ENCODE results near the gene ZNF146. TPM values are rescaled to one million over a fixed set of nuclear protein-coding genes. Genes with fewer than 3 reads are reported as not detected.

ZNF146 gene
- total and polyA plus RNA-seq, 2 of the 8 experiments (the other 6 are each of a cell fraction or from before 2014, with no cell fraction given): 27.0 to 161 TPM

GRCh38 chr19:36225219-36225892 is 10.4 kb downstream of the ZNF146 start:
- Histone ChIP-seq H3K14ac (ENCODE audit: insufficient read length) (no peak overlapping the region), H3K36me3 (ENCODE audit: control insufficient read depth in 2 of 4, insufficient read depth in 4 of 4, low read length in 3 of 4) (peaks cover 22 to 75% (median 46%) of the 10 kb centered on the region in 4 experiments), H3K27me3 (replicated peaks in 1 of 4; ENCODE audit: control insufficient read depth in 3 of 4, extremely low read depth in 1 of 4, insufficient read depth in 3 of 4, low read length in 3 of 4) (no peaks in the 10 kb centered on the region), H4K5ac (ENCODE audit: insufficient read length, low read depth, low read length) (no peak overlapping the region), H3K4ac (replicated peaks; ENCODE audit: insufficient read length, low read depth, low read length) (no peak overlapping the region), H3K23me2 (ENCODE audit: low read depth, low read length) (no peaks in the 10 kb centered on the region), H4K20me1 (replicated peaks in 1 of 2; ENCODE audit: control insufficient read depth in 1 of 2, insufficient read depth in 2 of 2, low read length in 2 of 2) (peaks cover 7 to 24% of the 10 kb centered on the region in 2 experiments), H3K23ac (ENCODE audit: insufficient read length) (no peak overlapping the region), H3K56ac (replicated peaks; ENCODE audit: insufficient read length, low read depth, low read length) (no peak overlapping the region), H3K18ac (ENCODE audit: extremely low read depth, low read length) (no peak overlapping the region), H4K8ac (ENCODE audit: extremely low read depth, insufficient read depth, low read length) (no peak overlapping the region), H3K9ac (replicated peaks in 1 of 4; ENCODE audit: extremely low read depth in 1 of 4, low read depth in 3 of 4, low read length in 3 of 4) (no peak overlapping the region), H3K27ac (ENCODE audit: low read depth, low read length) (no peak overlapping the region), H2BK12ac (ENCODE audit: low read depth, low read length) (no peak overlapping the region), H3K4me3 (ENCODE audit: extremely low read depth in 1 of 4, insufficient read depth in 2 of 4, low read depth in 3 of 4, low read length in 4 of 4) (no peak overlapping the region), H3K4me2 (ENCODE audit: insufficient read depth in 1 of 2, low read depth in 2 of 2, low read length in 2 of 2) (no peak overlapping the region), H2BK20ac (ENCODE audit: low read length) (no peak overlapping the region), H3K79me1 (ENCODE audit: low read depth, low read length) (peaks cover 3% of the 10 kb centered on the region; the same call in 1 of the 2 replicates), H2AFZ (ENCODE audit: low read length) (no peak overlapping the region), H3K9me3 (ENCODE audit: insufficient read depth in 2 of 2, low read depth in 1 of 2, low read length in 1 of 2) (no peaks in the 10 kb centered on the region), H2AK5ac (ENCODE audit: low read depth, low read length) (no peak overlapping the region), H4K91ac (replicated peaks; ENCODE audit: insufficient read length, low read length) (no peak overlapping the region), H2BK5ac (ENCODE audit: low read depth, low read length) (no peak overlapping the region), H2BK120ac (replicated peaks; ENCODE audit: low read depth, low read length) (no peak overlapping the region), H3K79me2 (ENCODE audit: control insufficient read depth in 1 of 2, insufficient read depth in 2 of 2, low read length in 2 of 2) (peaks cover 20 to 91% of the 10 kb centered on the region in 2 experiments), H3K4me1 (replicated peaks in 1 of 4; ENCODE audit: control insufficient read depth in 3 of 4, insufficient read depth in 4 of 4, low read length in 3 of 4) (no peaks in the 10 kb centered on the region; a peak in 2 of 7 replicates), H2BK15ac (ENCODE audit: low read length) (no peak overlapping the region)
- ChIA-PET POLR2A (ENCODE audit: partially characterized antibody) (interaction anchor here (2.2 to 3.3 kb wide), 3 partner anchors 10 to 14 kb away, joined by 7 to 23 read pairs (median 9); partner anchors contain the start of genes ZNF146 and ZNF565), CTCF (ENCODE audit: partially characterized antibody) (interaction anchor here (0.6 to 1.5 kb wide), 3 partner anchors 15 to 1004 kb away, joined by 3 to 6 read pairs (median 4); no protein-coding TSS in a partner anchor)
- DNase-seq (ENCODE audit: low read depth in 1 of 2, low spot score in 2 of 2) (no peak), FAIRE-seq (no peak)
- WGBS, 2 experiments (ENCODE audit: extremely low coverage in 1 of 2, insufficient coverage in 1 of 2, insufficient read length in 1 of 2, insufficient replicate concordance in 2 of 2, low coverage in 1 of 2, low lambda C conversion rate in 2 of 2, missing lambda C conversion rate in 1 of 2): 88% methylated on average over 5 of the region's 5 CpGs; no CpG with 5 or more reads in 1 of the 2 experiments
- TF ChIP-seq ZNF274 (IDR thresholded peaks at IDR 0.05; ENCODE audit: borderline replicate concordance, extremely low read depth, low read length) (no peak), TAF1 (IDR thresholded peaks at IDR 0.05; ENCODE audit: low read depth, low read length) (no peak), NRF1 (IDR thresholded peaks at IDR 0.05; ENCODE audit: low read depth, low read length) (no peak), SP2 (IDR thresholded peaks at IDR 0.05; ENCODE audit: low read length) (no peak), SP1 (IDR thresholded peaks at IDR 0.05; ENCODE audit: low read depth, low read length) (no peak), CBX5 (IDR thresholded peaks at IDR 0.05; ENCODE audit: low read depth, low read length) (no peak), BCL11A (IDR thresholded peaks at IDR 0.05; ENCODE audit: low read depth in 2 of 2, low read length in 2 of 2) (no peak), RXRA (IDR thresholded peaks at IDR 0.05; ENCODE audit: insufficient read depth, low read depth, low read length) (no peak), TBP (IDR thresholded peaks at IDR 0.05; ENCODE audit: low read depth, low read length) (no peak), TCF12 (IDR thresholded peaks at IDR 0.05; ENCODE audit: low read depth, low read length) (no peak), HDAC2 (IDR thresholded peaks at IDR 0.05; ENCODE audit: borderline replicate concordance in 1 of 2, low read depth in 2 of 2, low read length in 2 of 2) (no peak)
- TF ChIP-seq, protein P1, sequence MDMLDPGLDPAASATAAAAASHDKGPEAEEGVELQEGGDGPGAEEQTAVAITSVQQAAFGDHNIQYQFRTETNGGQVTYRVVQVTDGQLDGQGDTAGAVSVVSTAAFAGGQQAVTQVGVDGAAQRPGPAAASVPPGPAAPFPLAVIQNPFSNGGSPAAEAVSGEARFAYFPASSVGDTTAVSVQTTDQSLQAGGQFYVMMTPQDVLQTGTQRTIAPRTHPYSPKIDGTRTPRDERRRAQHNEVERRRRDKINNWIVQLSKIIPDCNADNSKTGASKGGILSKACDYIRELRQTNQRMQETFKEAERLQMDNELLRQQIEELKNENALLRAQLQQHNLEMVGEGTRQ (IDR thresholded peaks at IDR 0.05; ENCODE audit: low read length): no peak
